Ascending aorta (tissue), 2 donors: ENCODE measurements around the gene OLR1. TPM values are rescaled to one million over a fixed set of nuclear protein-coding genes. Genes with fewer than 3 reads are reported as not detected.

Experiments used
- DNase-seq, 2 donors: peaks; one replicate each; pipeline ENCODE4 v3.0.0-alpha.2; 2019; ENCODE audit warnings: low spot score in 2 of 2
- H3K27ac ChIP-seq, 2 donors: fragments of 200-600 bp; sonication (generic); one replicate each; pipeline ENCODE4 v1.5.1; 2016 to 2017; ENCODE audit warnings: mild to moderate bottlenecking in 1 of 2
- H3K27me3 ChIP-seq: fragments of 200-600 bp; sonication (generic); one replicate; pipeline ENCODE4 v1.5.1; 2017
- H3K36me3 ChIP-seq, 2 donors: fragments of 200-600 bp; sonication (generic); one replicate each; pipeline ENCODE4 v1.5.1; 2016
- H3K4me1 ChIP-seq, 2 donors: fragments of 200-600 bp; sonication (generic); one replicate each; pipeline ENCODE4 v1.5.1; 2016 to 2017; ENCODE audit warnings: mild to moderate bottlenecking in 1 of 2
- H3K4me3 ChIP-seq, 2 donors: fragments of 200-600 bp; sonication (generic); one replicate each; pipeline ENCODE4 v1.5.1; 2016 to 2017; ENCODE audit warnings: mild to moderate bottlenecking in 1 of 2
- H3K9me3 ChIP-seq, 2 donors: fragments of 200-600 bp; sonication (generic); one replicate each; pipeline ENCODE4 v1.5.1; 2016
- CTCF ChIP-seq, 3 experiments: fragments of 200-600 bp in 2 of 3; fragments of 450-650 bp in 1 of 3; sonication (generic) in 2 of 3; IDR thresholded peaks; one replicate each; pipeline ENCODE4 v1.5.1; 2016 to 2019; ENCODE audit warnings: antibody characterized with exemption in 3 of 3, mild to moderate bottlenecking in 1 of 3, moderate library complexity in 1 of 3
- intact Hi-C: fragments of 100-400 bp; cut with DNase I; formaldehyde crosslinking; loops from one replicate; pipeline ENCODE4 v1.15.1; 2023
- total RNA-seq: library from RNA; depleted of rRNA; stranded (reverse); fragments of >200 nt; gene quantifications from one replicate; pipeline ENCODE4 v1.1.0, GENCODE V29; 2016

OLR1 gene
- total RNA-seq, 1 donor from 2014 or later: 2.1 TPM

GRCh38 chr12:10186299-10186698 is 14.4 kb upstream of the OLR1 start:
- Histone ChIP-seq H3K36me3 (no peaks in the 10 kb centered on the region), H3K27ac (no peak overlapping the region), H3K4me3 (no peak overlapping the region), H3K9me3 (no peaks in the 10 kb centered on the region), H3K4me1 (no peaks in the 10 kb centered on the region), H3K27me3 (no peaks in the 10 kb centered on the region)
- intact Hi-C loops: no loop called here
- no peak for DNase-seq
- no peak for TF ChIP-seq CTCF (IDR thresholded peaks at IDR 0.05)

GRCh38 chr12:10184261-10184843 is 12.4 kb upstream of the OLR1 start:
- H3K27me3 ChIP-seq: no peaks in the 10 kb centered on the region
- no peak overlapping the region for H3K4me3 ChIP-seq
- TF ChIP-seq CTCF (IDR thresholded peaks at IDR 0.05): no peak
- no peak for DNase-seq
- H3K27ac ChIP-seq: no peak overlapping the region
- H3K9me3 ChIP-seq: no peaks in the 10 kb centered on the region
- H3K4me1 ChIP-seq: no peaks in the 10 kb centered on the region
- no peaks in the 10 kb centered on the region for H3K36me3 ChIP-seq
- intact Hi-C loops: no loop called here

GRCh38 chr12:10182354-10183049 is 10.6 kb upstream of the OLR1 start:
- intact Hi-C loops: no loop called here
- no peak for DNase-seq
- Histone ChIP-seq H3K4me3 (no peak overlapping the region), H3K9me3 (no peaks in the 10 kb centered on the region), H3K27me3 (no peaks in the 10 kb centered on the region), H3K36me3 (no peaks in the 10 kb centered on the region), H3K4me1 (no peaks in the 10 kb centered on the region), H3K27ac (no peak overlapping the region)
- no peak for TF ChIP-seq CTCF (IDR thresholded peaks at IDR 0.05)

- Histone ChIP-seq H3K36me3 (no peaks in the 10 kb centered on the region), H3K9me3 (no peaks in the 10 kb centered on the region), H3K27ac (no peak overlapping the region), H3K4me1 (no peaks in the 10 kb centered on the region), H3K27me3 (no peaks in the 10 kb centered on the region), H3K4me3 (no peak overlapping the region)
- intact Hi-C loops: no loop called here
- DNase-seq: no peak
- no peak for TF ChIP-seq CTCF (IDR thresholded peaks at IDR 0.05)
Measured at GRCh38 chr12:10179776-10180181, 7.8 kb upstream of the OLR1 start.

GRCh38 chr12:10178821-10179220 is 6.9 kb upstream of the OLR1 start, which contains the start of gene TMEM52B:
Gene TMEM52B, plus strand, starts transcription at chr12:10179032. Its CDS starts 543 bp downstream, at chr12:10179575.
- DNase-seq: no peak
- intact Hi-C loops: no loop called here
- Histone ChIP-seq H3K4me1 (no peaks in the 10 kb centered on the region), H3K27ac (no peak within 1 kb of the TSS), H3K9me3 (no peaks in the 10 kb centered on the region), H3K36me3 (no peaks in the 10 kb centered on the region), H3K27me3 (no peaks in the 10 kb centered on the region), H3K4me3 (no peak within 1 kb of the TSS)
- no peak for TF ChIP-seq CTCF (IDR thresholded peaks at IDR 0.05)
